Measurements from ENCODE around the gene TMPRSS13.

- no peak for TF ChIP-seq POLR2A (IDR thresholded peaks at IDR 0.05)
- TF ChIP-seq, protein P1, sequence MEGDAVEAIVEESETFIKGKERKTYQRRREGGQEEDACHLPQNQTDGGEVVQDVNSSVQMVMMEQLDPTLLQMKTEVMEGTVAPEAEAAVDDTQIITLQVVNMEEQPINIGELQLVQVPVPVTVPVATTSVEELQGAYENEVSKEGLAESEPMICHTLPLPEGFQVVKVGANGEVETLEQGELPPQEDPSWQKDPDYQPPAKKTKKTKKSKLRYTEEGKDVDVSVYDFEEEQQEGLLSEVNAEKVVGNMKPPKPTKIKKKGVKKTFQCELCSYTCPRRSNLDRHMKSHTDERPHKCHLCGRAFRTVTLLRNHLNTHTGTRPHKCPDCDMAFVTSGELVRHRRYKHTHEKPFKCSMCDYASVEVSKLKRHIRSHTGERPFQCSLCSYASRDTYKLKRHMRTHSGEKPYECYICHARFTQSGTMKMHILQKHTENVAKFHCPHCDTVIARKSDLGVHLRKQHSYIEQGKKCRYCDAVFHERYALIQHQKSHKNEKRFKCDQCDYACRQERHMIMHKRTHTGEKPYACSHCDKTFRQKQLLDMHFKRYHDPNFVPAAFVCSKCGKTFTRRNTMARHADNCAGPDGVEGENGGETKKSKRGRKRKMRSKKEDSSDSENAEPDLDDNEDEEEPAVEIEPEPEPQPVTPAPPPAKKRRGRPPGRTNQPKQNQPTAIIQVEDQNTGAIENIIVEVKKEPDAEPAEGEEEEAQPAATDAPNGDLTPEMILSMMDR (IDR thresholded peaks at IDR 0.05), result no peak
Measured at GRCh38 chr11:117866526-117866925, 62.7 kb downstream of the TMPRSS13 start.
